NCI-H748 treated with DMSO at 0.1 percent for 48 hours (cell line): ENCODE results near the gene HDHD2.

Experiments
- DNase-seq: peaks from one replicate; lab custom pipeline; 2025; lab: John Stamatoyannopoulos, UW

HDHD2 gene

GRCh38 chr18:47146206-47146605 lies 4.1 kb downstream of the HDHD2 start:
- DNase-seq, result no peak

- no peak for DNase-seq
Observed at GRCh38 chr18:47143899-47144485, 6.3 kb downstream of the HDHD2 start.

- DNase-seq, result no peak
Observed at GRCh38 chr18:47143153-47143552, 7.1 kb downstream of the HDHD2 start.

GRCh38 chr18:47141289-47141688 lies 9.0 kb downstream of the HDHD2 start:
- no peak for DNase-seq

GRCh38 chr18:47121146-47121545 lies 29.2 kb downstream of the HDHD2 start:
- no peak for DNase-seq

- DNase-seq, result no peak
Observed at GRCh38 chr18:47120428-47120827, 29.9 kb downstream of the HDHD2 start.

GRCh38 chr18:47118981-47119380 lies 31.3 kb downstream of the HDHD2 start:
- no peak for DNase-seq

GRCh38 chr18:47115205-47115604 lies 35.1 kb downstream of the HDHD2 start:
- DNase-seq, result no peak

- DNase-seq, result no peak
Observed at GRCh38 chr18:47113796-47114540, 36.3 kb downstream of the HDHD2 start.

- DNase-seq, result no peak
Observed at GRCh38 chr18:47110492-47111274, 39.6 kb downstream of the HDHD2 start.

- DNase-seq, result no peak
Observed at GRCh38 chr18:47109720-47110119, 40.6 kb downstream of the HDHD2 start.

- DNase-seq, result no peak
Observed at GRCh38 chr18:47108998-47109405, 41.3 kb downstream of the HDHD2 start.

GRCh38 chr18:47108373-47108772 lies 41.9 kb downstream of the HDHD2 start:
- no peak for DNase-seq

- peak; percentile 35 for DNase-seq
Observed at GRCh38 chr18:47100212-47100831, 50.0 kb downstream of the HDHD2 start.

- DNase-seq, result no peak
Observed at GRCh38 chr18:47095810-47096209, 54.5 kb downstream of the HDHD2 start.

GRCh38 chr18:47087676-47088075 lies 62.6 kb downstream of the HDHD2 start:
- DNase-seq, result no peak

- no peak for DNase-seq
Observed at GRCh38 chr18:47081578-47081977, 68.7 kb downstream of the HDHD2 start.

- DNase-seq, result no peak
Observed at GRCh38 chr18:47080872-47081271, 69.4 kb downstream of the HDHD2 start.

- DNase-seq, result no peak
Observed at GRCh38 chr18:47077111-47077510, 73.2 kb downstream of the HDHD2 start.

GRCh38 chr18:47075098-47075883 lies 75.0 kb downstream of the HDHD2 start:
- DNase-seq, result no peak

GRCh38 chr18:47067648-47068047 lies 82.7 kb downstream of the HDHD2 start:
- no peak for DNase-seq

GRCh38 chr18:47063096-47063495 lies 87.2 kb downstream of the HDHD2 start:
- no peak for DNase-seq
